DND-41 (cell line): ENCODE results near the gene EIPR1.

ENCODE experiments used
- EZH2 ChIP-seq: IDR thresholded peaks from 3 replicates; pipeline ENCODE4 v1.6.1; 2012; ENCODE audit warnings: borderline replicate concordance, low read depth, mild to moderate bottlenecking, moderate library complexity, low read length, inconsistent platforms; ENCODE audit not compliant: severe bottlenecking
- TF ChIP-seq, protein P1 (sequence below): IDR thresholded peaks from 2 replicates; pipeline ENCODE4 v1.5.1; 2012; ENCODE audit warnings: borderline replicate concordance, low read length, moderate library complexity, mild to moderate bottlenecking; ENCODE audit not compliant: poor library complexity, severe bottlenecking; ENCODE audit errors: extremely low read depth

DNA sequence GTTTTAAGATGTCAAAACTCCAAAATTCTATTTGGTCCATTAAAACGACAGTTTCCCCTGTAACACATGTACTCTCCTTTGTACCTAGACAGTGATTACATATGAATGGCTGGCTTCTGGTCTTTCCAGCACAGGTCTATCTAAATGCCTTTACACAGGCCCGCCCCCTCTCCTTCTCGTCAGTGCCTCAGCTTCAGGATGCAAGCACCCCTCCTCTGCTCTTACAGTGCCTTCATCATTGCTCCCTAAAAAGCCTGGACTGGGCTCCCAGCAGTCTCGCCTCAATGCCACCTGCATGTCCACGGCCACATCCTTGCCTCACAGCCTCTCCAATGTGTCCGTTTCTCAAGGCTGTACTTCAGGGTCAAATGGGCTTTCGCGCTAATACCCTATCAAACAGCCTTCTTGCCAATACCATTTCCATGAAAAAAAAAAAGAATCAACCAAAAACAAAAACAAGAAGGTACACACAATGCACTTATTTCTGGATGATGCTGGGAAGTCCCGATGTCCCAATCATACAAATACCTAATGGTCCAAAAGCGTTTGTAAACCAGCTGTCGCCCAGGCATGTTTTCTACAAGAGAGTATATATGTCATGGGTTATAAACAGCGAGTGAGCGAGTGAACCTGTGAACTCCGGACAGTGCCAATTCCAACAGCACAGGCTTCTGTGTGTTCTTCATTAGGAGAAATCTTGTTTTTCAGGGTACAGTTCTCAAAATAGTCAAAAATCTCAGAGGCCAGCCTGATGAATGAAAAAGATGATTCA lies 77.2 kb downstream of the EIPR1 start:
- TF ChIP-seq, protein P1, sequence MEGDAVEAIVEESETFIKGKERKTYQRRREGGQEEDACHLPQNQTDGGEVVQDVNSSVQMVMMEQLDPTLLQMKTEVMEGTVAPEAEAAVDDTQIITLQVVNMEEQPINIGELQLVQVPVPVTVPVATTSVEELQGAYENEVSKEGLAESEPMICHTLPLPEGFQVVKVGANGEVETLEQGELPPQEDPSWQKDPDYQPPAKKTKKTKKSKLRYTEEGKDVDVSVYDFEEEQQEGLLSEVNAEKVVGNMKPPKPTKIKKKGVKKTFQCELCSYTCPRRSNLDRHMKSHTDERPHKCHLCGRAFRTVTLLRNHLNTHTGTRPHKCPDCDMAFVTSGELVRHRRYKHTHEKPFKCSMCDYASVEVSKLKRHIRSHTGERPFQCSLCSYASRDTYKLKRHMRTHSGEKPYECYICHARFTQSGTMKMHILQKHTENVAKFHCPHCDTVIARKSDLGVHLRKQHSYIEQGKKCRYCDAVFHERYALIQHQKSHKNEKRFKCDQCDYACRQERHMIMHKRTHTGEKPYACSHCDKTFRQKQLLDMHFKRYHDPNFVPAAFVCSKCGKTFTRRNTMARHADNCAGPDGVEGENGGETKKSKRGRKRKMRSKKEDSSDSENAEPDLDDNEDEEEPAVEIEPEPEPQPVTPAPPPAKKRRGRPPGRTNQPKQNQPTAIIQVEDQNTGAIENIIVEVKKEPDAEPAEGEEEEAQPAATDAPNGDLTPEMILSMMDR: no peak
- TF ChIP-seq EZH2: no peak
